Measurements from ENCODE around the gene GIMAP7. TPM values are rescaled to one million over a fixed set of nuclear protein-coding genes. Genes with fewer than 3 reads are reported as not detected.

The GIMAP7 gene
- total RNA-seq, 4 donors from 2014 or later, result 15.8 to 22.0 (median 19.9) TPM

DNA sequence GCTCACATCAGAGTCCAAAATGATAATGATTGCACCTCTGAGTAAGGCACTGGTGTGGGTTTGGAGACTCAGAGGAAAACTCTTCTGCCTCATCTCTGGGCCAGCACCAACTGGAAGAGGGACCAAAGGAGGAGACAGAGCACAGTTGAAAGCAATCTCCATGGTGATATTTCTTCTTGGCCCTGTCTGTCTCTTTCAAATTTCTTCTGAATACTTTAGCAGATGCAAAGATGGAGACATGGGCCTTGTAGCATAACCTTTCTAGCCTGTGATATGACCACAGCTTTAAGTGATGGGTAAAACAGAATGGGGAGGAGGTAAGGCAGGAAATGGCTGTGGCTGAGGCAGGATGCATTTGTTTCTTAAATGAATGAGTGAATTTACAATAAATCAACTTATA lies 12.2 kb upstream of the GIMAP7 start:
- no peak for DNase-seq (ENCODE audit: extremely low spot score)
- Histone ChIP-seq H3K9me3 (no peaks in the 10 kb centered on the region), H3K4me1 (no peaks in the 10 kb centered on the region), H3K4me3 (no peak overlapping the region), H3K27me3 (no peaks in the 10 kb centered on the region), H3K36me3 (no peaks in the 10 kb centered on the region), H3K27ac (replicated peaks in 1 of 4) (no peak overlapping the region)
- TF ChIP-seq EP300 (IDR thresholded peaks at IDR 0.05), result no peak
- TF ChIP-seq, protein P1, sequence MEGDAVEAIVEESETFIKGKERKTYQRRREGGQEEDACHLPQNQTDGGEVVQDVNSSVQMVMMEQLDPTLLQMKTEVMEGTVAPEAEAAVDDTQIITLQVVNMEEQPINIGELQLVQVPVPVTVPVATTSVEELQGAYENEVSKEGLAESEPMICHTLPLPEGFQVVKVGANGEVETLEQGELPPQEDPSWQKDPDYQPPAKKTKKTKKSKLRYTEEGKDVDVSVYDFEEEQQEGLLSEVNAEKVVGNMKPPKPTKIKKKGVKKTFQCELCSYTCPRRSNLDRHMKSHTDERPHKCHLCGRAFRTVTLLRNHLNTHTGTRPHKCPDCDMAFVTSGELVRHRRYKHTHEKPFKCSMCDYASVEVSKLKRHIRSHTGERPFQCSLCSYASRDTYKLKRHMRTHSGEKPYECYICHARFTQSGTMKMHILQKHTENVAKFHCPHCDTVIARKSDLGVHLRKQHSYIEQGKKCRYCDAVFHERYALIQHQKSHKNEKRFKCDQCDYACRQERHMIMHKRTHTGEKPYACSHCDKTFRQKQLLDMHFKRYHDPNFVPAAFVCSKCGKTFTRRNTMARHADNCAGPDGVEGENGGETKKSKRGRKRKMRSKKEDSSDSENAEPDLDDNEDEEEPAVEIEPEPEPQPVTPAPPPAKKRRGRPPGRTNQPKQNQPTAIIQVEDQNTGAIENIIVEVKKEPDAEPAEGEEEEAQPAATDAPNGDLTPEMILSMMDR (IDR thresholded peaks at IDR 0.05), result no peak
- TF ChIP-seq POLR2A (IDR thresholded peaks at IDR 0.05; ENCODE audit: low read depth), result no peak
- TF ChIP-seq POLR2AphosphoS5 (IDR thresholded peaks at IDR 0.05), result no peak
- intact Hi-C loops (cut with DNase I), result no loop called here

DNA sequence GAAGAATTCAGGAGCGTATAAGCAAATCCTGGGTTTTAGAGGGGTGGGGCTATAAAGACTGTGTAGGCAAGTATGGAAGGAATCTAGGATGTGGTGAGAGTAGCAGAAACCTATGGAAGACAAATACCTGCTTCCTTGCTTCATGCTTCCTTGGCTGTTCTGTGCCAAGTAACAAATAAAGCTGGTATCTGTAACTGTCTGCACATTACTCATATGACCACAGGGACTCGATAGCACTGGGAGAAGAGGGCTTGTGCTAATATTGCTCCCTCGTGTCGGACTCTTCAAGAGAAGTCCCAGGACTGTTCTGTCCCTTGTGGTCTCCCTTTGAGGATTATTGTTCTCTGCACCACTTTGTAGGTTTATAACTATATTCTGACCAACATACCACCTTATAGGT lies 11.5 kb upstream of the GIMAP7 start:
- no peak overlapping the region for H3K27ac ChIP-seq (replicated peaks in 1 of 4)
- H3K4me3 ChIP-seq, result no peak overlapping the region
- H3K36me3 ChIP-seq, result no peaks in the 10 kb centered on the region
- intact Hi-C loops (cut with DNase I), result no loop called here
- H3K27me3 ChIP-seq, result no peaks in the 10 kb centered on the region
- 78% methylated on average over 4 of the region's 4 CpGs for WGBS
- DNase-seq (ENCODE audit: extremely low spot score), result no peak
- no peaks in the 10 kb centered on the region for H3K9me3 ChIP-seq
- TF ChIP-seq, protein P1 (IDR thresholded peaks at IDR 0.05), result no peak
- TF ChIP-seq POLR2A (IDR thresholded peaks at IDR 0.05; ENCODE audit: low read depth) (no peak), EP300 (IDR thresholded peaks at IDR 0.05) (no peak), POLR2AphosphoS5 (IDR thresholded peaks at IDR 0.05) (no peak)
- H3K4me1 ChIP-seq, result no peaks in the 10 kb centered on the region

DNA sequence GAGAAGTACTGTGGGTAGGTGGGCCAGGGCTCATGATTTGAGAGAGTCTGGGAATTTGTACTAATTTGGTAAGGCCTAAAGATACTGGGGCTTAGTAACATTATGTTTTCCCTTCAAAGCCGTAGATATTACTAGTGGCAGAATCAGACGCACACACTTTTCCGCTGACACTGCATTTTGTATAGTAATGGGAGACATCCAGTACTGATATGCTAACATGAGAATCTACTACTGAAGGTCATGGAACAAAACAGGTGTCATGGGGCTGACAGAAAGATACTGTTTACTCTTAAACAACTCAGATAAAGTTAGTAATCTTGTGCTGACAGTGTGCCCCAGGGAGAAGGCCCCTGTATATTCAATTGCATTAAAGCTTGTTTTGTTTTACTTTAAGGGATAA lies 11.1 kb upstream of the GIMAP7 start:
- no peaks in the 10 kb centered on the region for H3K4me1 ChIP-seq
- 79% methylated on average over 3 of the region's 3 CpGs for WGBS

DNA sequence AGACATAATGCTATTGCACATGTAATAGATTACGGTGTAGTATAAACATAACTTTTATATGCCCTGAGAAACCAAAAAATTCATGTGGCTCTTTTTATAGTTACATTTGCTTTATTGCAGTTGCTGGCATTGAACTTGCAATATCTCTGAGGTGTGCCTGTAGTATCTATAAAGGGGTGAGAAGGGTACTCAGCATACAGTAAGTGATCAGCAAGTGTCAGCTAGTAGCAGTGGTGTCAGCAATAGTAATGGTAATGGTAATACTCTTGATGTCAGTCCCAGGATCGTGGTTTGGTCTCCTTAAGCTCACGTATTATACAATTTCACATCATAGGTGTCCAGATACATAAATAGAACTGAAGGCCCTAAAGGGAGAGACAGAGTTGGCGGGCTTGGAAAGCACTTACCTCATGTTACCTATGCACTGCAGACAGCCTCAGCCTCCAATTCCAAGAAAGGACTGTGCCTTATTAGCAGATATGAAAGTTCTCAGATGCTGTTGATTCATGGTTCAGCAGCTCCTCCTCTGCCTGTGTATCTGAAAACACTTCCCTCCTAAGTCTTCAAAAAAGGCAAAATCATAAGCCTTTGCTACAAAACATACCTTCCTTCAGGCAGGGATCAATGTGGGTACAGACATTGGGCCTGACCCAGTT lies 6.6 kb upstream of the GIMAP7 start:
- no peaks in the 10 kb centered on the region for H3K27me3 ChIP-seq
- TF ChIP-seq POLR2A (IDR thresholded peaks at IDR 0.05; ENCODE audit: low read depth) (no peak), EP300 (IDR thresholded peaks at IDR 0.05) (no peak), POLR2AphosphoS5 (IDR thresholded peaks at IDR 0.05) (no peak)
- TF ChIP-seq, protein P1 (IDR thresholded peaks at IDR 0.05), result no peak
- intact Hi-C loops (cut with DNase I), result no loop called here
- H3K4me1 ChIP-seq, result no peaks in the 10 kb centered on the region
- H3K9me3 ChIP-seq, result no peaks in the 10 kb centered on the region
- no peak overlapping the region for H3K27ac ChIP-seq (replicated peaks in 1 of 4)
- no peak overlapping the region for H3K4me3 ChIP-seq
- no peaks in the 10 kb centered on the region for H3K36me3 ChIP-seq
- DNase-seq (ENCODE audit: extremely low spot score), result no peak
- WGBS, result 93% methylated on average over 4 of the region's 4 CpGs

More for the DNA sequence above, 11.1 kb upstream of the GIMAP7 start:
- TF ChIP-seq EP300 (IDR thresholded peaks at IDR 0.05) (no peak), POLR2AphosphoS5 (IDR thresholded peaks at IDR 0.05) (no peak), POLR2A (IDR thresholded peaks at IDR 0.05; ENCODE audit: low read depth) (no peak)
- TF ChIP-seq, protein P1 (IDR thresholded peaks at IDR 0.05), result no peak
- no peak overlapping the region for H3K27ac ChIP-seq (replicated peaks in 1 of 4)
- no peak overlapping the region for H3K4me3 ChIP-seq
- no peak for DNase-seq (ENCODE audit: extremely low spot score)
- intact Hi-C loops (cut with DNase I), result no loop called here
- no peaks in the 10 kb centered on the region for H3K36me3 ChIP-seq
- no peaks in the 10 kb centered on the region for H3K27me3 ChIP-seq
- no peaks in the 10 kb centered on the region for H3K9me3 ChIP-seq

DNA sequence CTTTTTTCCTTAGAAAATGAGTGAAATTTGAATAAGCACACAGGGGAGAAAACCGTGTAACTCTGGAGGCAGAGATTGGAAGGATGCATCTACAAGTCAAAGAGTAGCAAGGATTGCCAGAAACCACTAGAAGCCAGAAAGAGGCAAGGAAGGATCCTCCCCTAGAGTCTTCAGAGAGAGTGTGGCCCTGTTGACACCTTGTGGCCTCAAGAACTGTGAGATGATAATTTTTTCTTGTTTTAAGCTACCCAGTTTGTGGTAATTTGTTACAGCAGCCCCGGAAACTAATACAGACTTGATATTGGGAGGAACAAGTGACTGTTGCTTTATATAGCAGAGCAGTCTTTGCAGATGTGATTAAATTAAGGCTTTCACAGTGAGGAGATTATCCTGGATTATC lies 3.6 kb upstream of the GIMAP7 start:
- intact Hi-C loops (cut with DNase I), result no loop called here
- no peak for DNase-seq (ENCODE audit: extremely low spot score)
- H3K27ac ChIP-seq (replicated peaks in 1 of 4), result no peak overlapping the region
- no peaks in the 10 kb centered on the region for H3K36me3 ChIP-seq
- no peaks in the 10 kb centered on the region for H3K27me3 ChIP-seq
- H3K4me1 ChIP-seq, result no peaks in the 10 kb centered on the region
- no peak for TF ChIP-seq EP300 (IDR thresholded peaks at IDR 0.05)
- no peak overlapping the region for H3K4me3 ChIP-seq
- H3K9me3 ChIP-seq, result no peaks in the 10 kb centered on the region
- WGBS, result 64% methylated on average over 2 of the region's 2 CpGs
